NCI-H187 treated with DMSO at 0.1 percent for 48 hours (cell line): ENCODE measurements around the gene ALOX15B.
"Not testable (repeated sequence)": the region's sequence is repeated elsewhere in the genome, so short reads cannot be mapped to it uniquely, and the experiment has no call there.

Experiments used
- DNase-seq: peaks from one replicate; lab custom pipeline; 2025; lab: John Stamatoyannopoulos, UW

ALOX15B gene

GRCh38 chr17:8062807-8063483 is 24.1 kb downstream of the ALOX15B start:
- DNase-seq = no peak

- DNase-seq = no peak
Observed at GRCh38 chr17:8063761-8064534, 25.1 kb downstream of the ALOX15B start.

GRCh38 chr17:8064561-8065019 is 25.7 kb downstream of the ALOX15B start:
- DNase-seq = no peak

- DNase-seq = no peak
Observed at GRCh38 chr17:8066841-8067775, 28.2 kb downstream of the ALOX15B start.

- no peak for DNase-seq
Observed at GRCh38 chr17:8067806-8068205, 28.9 kb downstream of the ALOX15B start.

GRCh38 chr17:8068736-8069586 is 30.1 kb downstream of the ALOX15B start:
- DNase-seq = no peak

GRCh38 chr17:8069587-8069860 is 30.7 kb downstream of the ALOX15B start:
- DNase-seq = no peak

- no peak for DNase-seq
Observed at GRCh38 chr17:8071496-8071895, 32.6 kb downstream of the ALOX15B start.

- no peak for DNase-seq
Observed at GRCh38 chr17:8072341-8072728, 33.5 kb downstream of the ALOX15B start.

GRCh38 chr17:8072729-8073461 is 34.0 kb downstream of the ALOX15B start:
- no peak for DNase-seq

GRCh38 chr17:8073627-8074484 is 35.0 kb downstream of the ALOX15B start:
- no peak for DNase-seq

GRCh38 chr17:8074554-8074953 is 35.7 kb downstream of the ALOX15B start:
- DNase-seq = no peak

- DNase-seq = no peak
Observed at GRCh38 chr17:8075081-8075480, 36.2 kb downstream of the ALOX15B start.

- DNase-seq = no peak
Observed at GRCh38 chr17:8075574-8076342, 36.9 kb downstream of the ALOX15B start.

GRCh38 chr17:8076502-8077266 is 37.8 kb downstream of the ALOX15B start:
- no peak for DNase-seq

GRCh38 chr17:8077939-8078338 is 39.1 kb downstream of the ALOX15B start:
- DNase-seq = not testable (repeated sequence)

- DNase-seq = no peak
Observed at GRCh38 chr17:8079291-8080207, 40.7 kb downstream of the ALOX15B start.
